K562 (cell line): ENCODE results near the gene TNK2.

Experiments used
- BHLHE40 ChIP-seq: IDR thresholded peaks from 2 replicates; pipeline ENCODE4 v1.6.1; 2011; ENCODE audit warnings: low read length, improper control_type of control experiment
- EP300 ChIP-seq: IDR thresholded peaks from 2 replicates; pipeline ENCODE4 v1.6.1; 2012; ENCODE audit warnings: low read length, improper control_type of control experiment
- MTA1 ChIP-seq: fragments of 450-650 bp; IDR thresholded peaks from 2 replicates; pipeline ENCODE4 v1.6.1; 2017; ENCODE audit warnings: borderline replicate concordance
- NUFIP1 ChIP-seq: fragments of 450-650 bp; IDR thresholded peaks from 2 replicates; pipeline ENCODE4 v1.6.1; 2018; ENCODE audit not compliant: partially characterized antibody
- POLR2A ChIP-seq: fragments of 450-650 bp; conservative IDR thresholded peaks from 2 replicates; pipeline ENCODE4 v1.6.1; 2016
- POLR2B ChIP-seq: fragments of 450-650 bp; IDR thresholded peaks from 2 replicates; pipeline ENCODE4 v1.6.1; 2018; ENCODE audit warnings: low read depth; ENCODE audit not compliant: partially characterized antibody
- SRSF1 ChIP-seq: fragments of 200-400 bp; formaldehyde crosslinking; IDR thresholded peaks from 2 replicates; pipeline ENCODE4 v1.6.1; 2017; ENCODE audit warnings: mild to moderate bottlenecking, low read depth, low read length, moderate library complexity
- YY1 ChIP-seq, 3 experiments: IDR thresholded peaks; 2 replicates each; pipeline ENCODE4 v1.6.1; 2011; ENCODE audit warnings: low read length in 2 of 3, mild to moderate bottlenecking in 2 of 3, moderate library complexity in 2 of 3, borderline replicate concordance in 1 of 3, control low read depth in 1 of 3, low read depth in 1 of 3; ENCODE audit not compliant: insufficient read depth in 3 of 3, insufficient replicate concordance in 2 of 3, control insufficient read depth in 1 of 3, insufficient read length in 1 of 3; ENCODE audit errors: extremely low read depth in 1 of 3
- ZBTB26 ChIP-seq: fragments of 450-650 bp; formaldehyde crosslinking; IDR thresholded peaks from 2 replicates; pipeline ENCODE4 v1.4.0; 2022; ENCODE audit warnings: missing genetic modification characterization
- ZBTB7A ChIP-seq: IDR thresholded peaks from 2 replicates; pipeline ENCODE4 v1.6.1; 2011; ENCODE audit warnings: low read depth, mild to moderate bottlenecking, low read length, moderate library complexity, borderline replicate concordance; ENCODE audit not compliant: control insufficient read depth
- ZNF449 ChIP-seq: fragments of 250-450 bp; sonication (Bioruptor Pico); IDR thresholded peaks from 2 replicates; pipeline ENCODE4 v1.8.0; 2022; ENCODE audit warnings: moderate library complexity, mild to moderate bottlenecking, inconsistent platforms

- TF ChIP-seq ZBTB7A, result no peak
- TF ChIP-seq YY1 (IDR thresholded peaks at IDR 0.05; ENCODE audit: borderline replicate concordance in 1 of 3, control insufficient read depth in 1 of 3, extremely low read depth in 1 of 3, insufficient read depth in 3 of 3, insufficient read length in 1 of 3, insufficient replicate concordance in 2 of 3, low read depth in 1 of 3, low read length in 2 of 3), result no peak
- TF ChIP-seq POLR2A, result no peak
- TF ChIP-seq NUFIP1, result no peak
- no peak for TF ChIP-seq EP300
- no peak for TF ChIP-seq BHLHE40
- no peak for TF ChIP-seq ZBTB26 (CRISPR knock-in tag)
- no peak for TF ChIP-seq POLR2B
- TF ChIP-seq SRSF1, result no peak
- no peak for TF ChIP-seq ZNF449 (CRISPR knock-in tag)
- no peak for TF ChIP-seq MTA1
These were observed 88.2 kb downstream of the TNK2 start for GRCh38 chr3:195820186-195820585.
